SK-N-SH (cell line): ENCODE measurements around the gene LDAF1.

ENCODE experiments used
- EP300 ChIP-seq, 2 experiments: IDR thresholded peaks; 2 replicates each; pipeline versions ENCODE4 v1.4.0 to v1.6.1; 2012; ENCODE audit warnings: borderline replicate concordance in 1 of 2, low read depth in 1 of 2, low read length in 1 of 2
- EZH2phosphoT487 ChIP-seq: fragments of 200-600 bp; sonication (generic); IDR thresholded peaks from 2 replicates; pipeline ENCODE4 v1.6.1; 2017; ENCODE audit warnings: low read depth, mixed run types, mild to moderate bottlenecking, antibody characterized with exemption, moderate library complexity, borderline replicate concordance
- FOXM1 ChIP-seq: IDR thresholded peaks from 2 replicates; pipeline ENCODE4 v1.4.0; 2012; ENCODE audit warnings: low read depth, mild to moderate bottlenecking
- GABPA ChIP-seq: IDR thresholded peaks from 2 replicates; pipeline ENCODE4 v1.4.0; 2012; ENCODE audit warnings: low read depth, mild to moderate bottlenecking
- POLR2AphosphoS5 ChIP-seq: IDR thresholded peaks from 2 replicates; pipeline ENCODE4 v1.6.1; 2012; ENCODE audit warnings: low read depth, low read length
- REST ChIP-seq: IDR thresholded peaks from 2 replicates; pipeline ENCODE4 v1.6.1; 2012; ENCODE audit warnings: mild to moderate bottlenecking, low read depth, low read length, moderate library complexity
- SMC3 ChIP-seq: IDR thresholded peaks from 2 replicates; pipeline ENCODE4 v1.6.1; 2012; ENCODE audit warnings: low read depth, low read length, improper control_type of control experiment
- TEAD4 ChIP-seq: IDR thresholded peaks from 2 replicates; pipeline ENCODE4 v1.4.0; 2012; ENCODE audit warnings: mild to moderate bottlenecking, borderline replicate concordance; ENCODE audit not compliant: insufficient read depth
- TF ChIP-seq, protein P1 (sequence below): fragments of 200-600 bp; sonication (generic); IDR thresholded peaks from 2 replicates; pipeline ENCODE4 v1.6.1; 2017; ENCODE audit warnings: antibody characterized with exemption, mild to moderate bottlenecking, moderate library complexity

GRCh38 chr16:21175397-21175796 lies 16.9 kb downstream of the LDAF1 start:
- TF ChIP-seq SMC3 (no peak), FOXM1 (no peak), EP300 (IDR thresholded peaks at IDR 0.05; ENCODE audit: borderline replicate concordance in 1 of 2, low read depth in 1 of 2, low read length in 1 of 2) (no peak), POLR2AphosphoS5 (no peak), EZH2phosphoT487 (no peak), TEAD4 (no peak), GABPA (no peak), REST (no peak)
- TF ChIP-seq, protein P1, sequence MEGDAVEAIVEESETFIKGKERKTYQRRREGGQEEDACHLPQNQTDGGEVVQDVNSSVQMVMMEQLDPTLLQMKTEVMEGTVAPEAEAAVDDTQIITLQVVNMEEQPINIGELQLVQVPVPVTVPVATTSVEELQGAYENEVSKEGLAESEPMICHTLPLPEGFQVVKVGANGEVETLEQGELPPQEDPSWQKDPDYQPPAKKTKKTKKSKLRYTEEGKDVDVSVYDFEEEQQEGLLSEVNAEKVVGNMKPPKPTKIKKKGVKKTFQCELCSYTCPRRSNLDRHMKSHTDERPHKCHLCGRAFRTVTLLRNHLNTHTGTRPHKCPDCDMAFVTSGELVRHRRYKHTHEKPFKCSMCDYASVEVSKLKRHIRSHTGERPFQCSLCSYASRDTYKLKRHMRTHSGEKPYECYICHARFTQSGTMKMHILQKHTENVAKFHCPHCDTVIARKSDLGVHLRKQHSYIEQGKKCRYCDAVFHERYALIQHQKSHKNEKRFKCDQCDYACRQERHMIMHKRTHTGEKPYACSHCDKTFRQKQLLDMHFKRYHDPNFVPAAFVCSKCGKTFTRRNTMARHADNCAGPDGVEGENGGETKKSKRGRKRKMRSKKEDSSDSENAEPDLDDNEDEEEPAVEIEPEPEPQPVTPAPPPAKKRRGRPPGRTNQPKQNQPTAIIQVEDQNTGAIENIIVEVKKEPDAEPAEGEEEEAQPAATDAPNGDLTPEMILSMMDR = no peak
